ENCODE data around the gene ENGASE.

DNA sequence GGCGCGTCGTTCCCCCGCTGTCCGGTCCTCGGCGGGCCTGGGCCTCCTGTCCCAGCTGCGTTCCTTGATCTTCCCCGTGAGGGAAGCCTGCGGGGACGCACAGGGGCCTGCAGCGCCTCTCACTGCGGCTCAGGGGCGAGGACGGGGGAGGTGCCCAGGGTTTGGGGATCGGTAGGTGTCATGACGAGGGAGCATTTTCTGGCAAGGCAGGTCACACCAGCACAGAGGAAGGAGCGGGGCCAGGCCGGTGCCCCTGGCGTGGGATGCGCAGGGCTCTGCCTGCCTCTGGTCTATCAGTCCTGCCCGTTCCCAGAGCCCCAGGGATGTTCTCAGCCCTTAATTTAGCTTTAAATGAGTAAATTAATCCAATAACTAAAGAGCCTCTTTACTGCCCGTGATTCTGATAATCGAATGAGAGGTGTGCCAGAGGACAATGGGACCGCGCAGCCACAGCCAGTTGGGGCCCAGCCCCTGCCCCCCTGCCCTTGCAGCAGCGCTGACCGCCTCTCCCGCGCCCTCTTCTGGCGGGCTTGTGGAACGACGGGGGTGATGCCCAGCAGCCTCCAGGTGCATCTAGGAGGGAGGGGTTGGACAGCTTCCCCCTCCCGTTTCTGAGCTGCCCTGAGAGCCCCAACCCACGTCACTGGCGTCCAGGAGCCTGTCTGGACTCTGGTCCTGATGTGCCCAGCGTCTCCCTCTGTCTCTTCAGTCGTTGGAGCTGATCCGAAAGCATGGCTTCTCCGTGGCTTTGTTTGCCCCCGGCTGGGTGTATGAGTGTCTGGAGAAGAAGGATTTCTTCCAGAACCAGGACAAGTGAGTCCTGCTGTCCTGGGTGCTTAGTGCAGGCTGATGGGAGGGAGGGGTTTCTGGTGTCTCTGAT, 7.9 kb downstream of the ENGASE start:
- TF ChIP-seq CTCF (IDR thresholded peaks at IDR 0.05; ENCODE audit: insufficient read depth, low read depth, low read length): peak; percentile 41
- TF ChIP-seq EZH2 (IDR thresholded peaks at IDR 0.05; ENCODE audit: insufficient read depth, low read length): no peak
